ENCODE results near the gene USP48. TPM values are rescaled to one million over a fixed set of nuclear protein-coding genes. Genes with fewer than 3 reads are reported as not detected.
"Not testable (repeated sequence)": the region's sequence is repeated elsewhere in the genome, so short reads cannot be mapped to it uniquely, and the experiment has no call there.

The USP48 gene
- total RNA-seq, 1 donor from 2014 or later = 53.7 TPM

- DNase-seq (ENCODE audit: low spot score) = no peak
These were observed 32.1 kb upstream of the USP48 start for GRCh38 chr1:21814981-21815582.

GRCh38 chr1:21814241-21814918, 31.4 kb upstream of the USP48 start:
- no peak for DNase-seq (ENCODE audit: low spot score)

GRCh38 chr1:21813542-21813941, 30.6 kb upstream of the USP48 start:
- no peak for DNase-seq (ENCODE audit: low spot score)

GRCh38 chr1:21811875-21812305, 28.9 kb upstream of the USP48 start, which contains the start of gene LDLRAD2:
Gene LDLRAD2, plus strand, starts transcription at chr1:21812265. Its CDS starts 187 bp downstream, at chr1:21812452.
- no peak for DNase-seq (ENCODE audit: low spot score)

- no peak for DNase-seq (ENCODE audit: low spot score)
These were observed 21.6 kb upstream of the USP48 start for GRCh38 chr1:21804536-21804935.

- no peak for DNase-seq (ENCODE audit: low spot score)
These were observed 18.2 kb upstream of the USP48 start for GRCh38 chr1:21801100-21801499.

- no peak for DNase-seq (ENCODE audit: low spot score)
These were observed 16.8 kb upstream of the USP48 start for GRCh38 chr1:21799730-21800129.

GRCh38 chr1:21795075-21795474, 12.1 kb upstream of the USP48 start:
- DNase-seq (ENCODE audit: low spot score) = no peak

GRCh38 chr1:21794656-21795055, 11.7 kb upstream of the USP48 start:
- DNase-seq (ENCODE audit: low spot score) = no peak

- no peak for DNase-seq (ENCODE audit: low spot score)
These were observed 10.2 kb upstream of the USP48 start for GRCh38 chr1:21793104-21793503.

- DNase-seq (ENCODE audit: low spot score) = no peak
These were observed 3.7 kb upstream of the USP48 start for GRCh38 chr1:21786640-21787039.

GRCh38 chr1:21785764-21786163, 2.8 kb upstream of the USP48 start:
- DNase-seq (ENCODE audit: low spot score) = not testable (repeated sequence)

- DNase-seq (ENCODE audit: low spot score) = no peak
These were observed 992 bp upstream of the USP48 start for GRCh38 chr1:21783679-21784603.

- peak; percentile 89 for DNase-seq (ENCODE audit: low spot score)
These were observed 541 bp downstream of the USP48 start for GRCh38 chr1:21782349-21782867.

GRCh38 chr1:21781815-21782348, 1.1 kb downstream of the USP48 start:
- no peak for DNase-seq (ENCODE audit: low spot score)

GRCh38 chr1:21779613-21780521, 3.1 kb downstream of the USP48 start:
- DNase-seq (ENCODE audit: low spot score) = no peak

GRCh38 chr1:21778405-21778727, 4.6 kb downstream of the USP48 start:
- no peak for DNase-seq (ENCODE audit: low spot score)

GRCh38 chr1:21776925-21777324, 6.0 kb downstream of the USP48 start:
- not testable (repeated sequence) for DNase-seq (ENCODE audit: low spot score)

- DNase-seq (ENCODE audit: low spot score) = no peak
These were observed 6.9 kb downstream of the USP48 start for GRCh38 chr1:21775985-21776562.

- no peak for DNase-seq (ENCODE audit: low spot score)
These were observed 7.4 kb downstream of the USP48 start for GRCh38 chr1:21775550-21775914.

Data from mesenteric fat pad (tissue), 1 donor.